BJ (cell line): Measurements from ENCODE around the gene ZNF791. TPM values are rescaled to one million over a fixed set of nuclear protein-coding genes. Genes with fewer than 3 reads are reported as not detected.

ENCODE experiments used
- CTCF ChIA-PET: fragments of 350-600 bp; formaldehyde crosslinking; extraction: SDS; loops from one replicate; lab custom pipeline; 2021; ENCODE audit warnings: antibody characterized with exemption, inconsistent platforms; lab: Yijun Ruan, JAX
- POLR2A ChIA-PET: fragments of 300-600 bp; sonication (Branson Sonifier 250); formaldehyde crosslinking; extraction: SDS; loops from one replicate; lab custom pipeline; 2021; ENCODE audit warnings: antibody characterized with exemption; lab: Charles Lee
- DNase-seq: peaks from one replicate; pipeline ENCODE4 v3.0.0-alpha.2; 2011; ENCODE audit warnings: low read depth
- H3K27me3 ChIP-seq: 2 replicates; pipeline ENCODE4 v1.6.0; 2011; ENCODE audit warnings: low read length; ENCODE audit not compliant: control insufficient read depth, insufficient read depth
- H3K36me3 ChIP-seq: 2 replicates; pipeline ENCODE4 v1.5.1; 2011; ENCODE audit warnings: low read length; ENCODE audit not compliant: control insufficient read depth, insufficient read depth
- H3K4me3 ChIP-seq: 2 replicates; pipeline ENCODE4 v1.5.1; 2011; ENCODE audit warnings: low read depth, mild to moderate bottlenecking, control low read depth, low read length
- CTCF ChIP-seq: IDR thresholded peaks from 2 replicates; pipeline ENCODE4 v1.5.1; 2011; ENCODE audit warnings: low read depth, mild to moderate bottlenecking, control low read depth, inconsistent platforms, low read length, moderate library complexity; ENCODE audit not compliant: insufficient read depth
- polyA plus RNA-seq: library from polyadenylated mRNA; depleted of rRNA; stranded (reverse); fragments of >200 nt; gene quantifications from 2 replicates; pipeline ENCODE4 v1.2.3, GENCODE V29; 2011

ZNF791 gene
- polyA plus RNA-seq, 1 experiment = 7.7 TPM

- TF ChIP-seq CTCF = no peak
- Histone ChIP-seq H3K27me3 (no peaks in the 10 kb centered on the region), H3K36me3 (peaks cover 10% of the 10 kb centered on the region), H3K4me3 (no peak overlapping the region)
- DNase-seq = no peak
- CTCF ChIA-PET = interaction anchor here (1.4 kb wide), 1 partner anchor 13 kb away, joined by 5 read pairs; the partner anchor contains the start of genes ZNF490 and ZNF791
- POLR2A ChIA-PET = no interaction called here
Observed at GRCh38 chr19:12597594-12597993, 13.1 kb upstream of the ZNF791 start.

DNA sequence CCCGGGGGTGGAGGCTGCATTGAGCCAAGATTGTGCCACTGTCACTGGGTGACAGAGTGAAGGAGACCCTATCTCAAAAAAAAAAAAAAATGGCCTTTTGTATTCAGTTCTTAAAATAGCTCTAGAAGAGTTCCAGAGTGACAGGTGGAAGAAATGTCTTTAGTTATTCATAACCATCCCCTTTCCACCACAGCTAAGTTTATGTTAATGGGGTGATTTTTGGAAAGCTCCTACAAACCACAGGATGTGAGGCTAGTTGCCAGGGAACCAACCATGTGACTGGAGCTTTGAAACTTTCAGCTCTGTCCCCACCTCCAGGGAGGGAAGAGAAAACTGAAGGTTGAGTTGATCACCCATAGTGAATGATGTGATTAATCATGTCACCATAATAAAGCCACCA, 7.0 kb upstream of the ZNF791 start:
- Histone ChIP-seq H3K36me3 (peaks cover 4% of the 10 kb centered on the region), H3K27me3 (no peaks in the 10 kb centered on the region), H3K4me3 (no peak overlapping the region)
- no peak for DNase-seq
- ChIA-PET POLR2A (no interaction called here), CTCF (interaction anchor here (1.1 kb wide), 1 partner anchor 39 kb away, joined by 3 read pairs; no protein-coding TSS in a partner anchor)
- no peak for TF ChIP-seq CTCF

DNA sequence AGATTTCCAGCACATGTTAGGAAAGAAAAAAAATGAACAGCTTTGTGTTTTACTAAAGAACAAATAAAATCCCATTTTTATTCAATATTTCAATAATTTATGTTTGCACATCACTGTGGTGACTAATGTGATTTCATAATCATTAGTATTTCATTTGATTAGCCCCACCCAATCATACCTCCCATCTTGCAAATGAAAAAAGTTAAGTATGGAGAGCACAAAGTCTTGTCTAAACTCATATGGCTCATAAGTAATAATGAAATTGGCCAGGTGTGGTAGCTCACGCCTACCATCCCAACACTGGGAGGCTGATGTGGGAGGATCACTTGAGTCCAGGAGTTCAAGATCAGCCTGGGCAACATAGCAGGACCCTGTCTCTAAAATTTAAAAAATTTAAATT, 3.9 kb upstream of the ZNF791 start:
- no peak for DNase-seq
- ChIA-PET CTCF (no interaction called here), POLR2A (no interaction called here)

DNA sequence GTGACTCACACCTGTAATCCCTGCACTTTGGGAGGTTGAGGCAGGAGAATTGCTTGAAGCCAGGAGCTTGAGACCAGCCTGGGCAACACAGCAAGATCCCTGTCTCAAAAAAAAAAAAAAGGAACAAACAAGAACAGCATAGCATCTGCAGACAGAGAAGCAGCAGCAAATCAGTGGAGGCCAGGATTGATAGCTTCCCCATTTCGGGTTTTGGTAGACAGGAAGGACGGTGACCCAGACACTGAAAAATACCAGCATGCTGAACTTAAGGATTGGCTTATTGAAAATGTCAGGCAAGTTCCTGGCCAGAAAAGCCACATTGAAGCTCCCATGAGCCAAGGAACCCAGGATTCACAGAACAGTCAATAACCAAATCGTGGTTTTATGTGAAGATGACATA, 3.1 kb upstream of the ZNF791 start:
- POLR2A ChIA-PET = no interaction called here
- DNase-seq = no peak
- Histone ChIP-seq H3K27me3 (no peaks in the 10 kb centered on the region), H3K36me3 (peaks cover 2% of the 10 kb centered on the region), H3K4me3 (no peak overlapping the region)
- CTCF ChIA-PET = interaction anchor here (0.9 kb wide), 1 partner anchor 44 kb away, joined by 3 read pairs; no protein-coding TSS in a partner anchor
- TF ChIP-seq CTCF = no peak

More for the DNA sequence above, 3.9 kb upstream of the ZNF791 start:
- Histone ChIP-seq H3K27me3 (no peaks in the 10 kb centered on the region), H3K36me3 (peaks cover 4% of the 10 kb centered on the region), H3K4me3 (no peak overlapping the region)
- no peak for TF ChIP-seq CTCF

GRCh38 chr19:12611361-12611699, 610 bp downstream of the ZNF791 start:
- Histone ChIP-seq H3K36me3 (peaks cover 5% of the 10 kb centered on the region), H3K27me3 (no peaks in the 10 kb centered on the region), H3K4me3 (peak overlapping the region; percentile 82)
- POLR2A ChIA-PET = interaction anchor here (0.7 kb wide), 1 partner anchor 24 kb away, joined by 4 read pairs; no protein-coding TSS in a partner anchor
- peak; percentile 9 for DNase-seq
- TF ChIP-seq CTCF = no peak
- CTCF ChIA-PET = interaction anchor here (0.6 to 1.7 kb wide), 7 partner anchors 11 to 195 kb away, joined by 3 to 5 read pairs (median 3); partner anchors contain the start of gene RNASEH2A
